Endodermal cell (in vitro differentiated cells): ENCODE measurements around the gene AQP9. TPM values are rescaled to one million over a fixed set of nuclear protein-coding genes. Genes with fewer than 3 reads are reported as not detected.

Experiments
- DNase-seq: peaks from one replicate; pipeline ENCODE4 v3.0.0-alpha.2; 2017
- H3K27ac ChIP-seq: 2 replicates; pipeline ENCODE4 v1.5.1; 2013; ENCODE audit warnings: mild to moderate bottlenecking, low read depth, low read length, moderate library complexity
- H3K27me3 ChIP-seq: 2 replicates; pipeline ENCODE4 v1.6.1; 2013; ENCODE audit warnings: mild to moderate bottlenecking, low read length, moderate library complexity; ENCODE audit not compliant: insufficient read depth, control insufficient read depth, poor library complexity, severe bottlenecking
- H3K36me3 ChIP-seq: 2 replicates; pipeline ENCODE4 v1.7.0; 2013; ENCODE audit warnings: mild to moderate bottlenecking, low read length, moderate library complexity; ENCODE audit not compliant: control insufficient read depth, insufficient read depth
- H3K4me1 ChIP-seq: one replicate; pipeline ENCODE4 v1.7.0; 2013; ENCODE audit warnings: low read length; ENCODE audit not compliant: control insufficient read depth, insufficient read depth
- H3K4me3 ChIP-seq: 2 replicates; pipeline ENCODE4 v1.5.1; 2013; ENCODE audit warnings: mild to moderate bottlenecking, low read length, moderate library complexity
- H3K9ac ChIP-seq: 2 replicates; pipeline ENCODE4 v1.6.1; 2013; ENCODE audit warnings: mild to moderate bottlenecking, low read length, moderate library complexity; ENCODE audit not compliant: poor library complexity, severe bottlenecking; ENCODE audit errors: extremely low read depth
- H3K9me3 ChIP-seq: 2 replicates; pipeline ENCODE4 v1.6.1; 2013; ENCODE audit warnings: mild to moderate bottlenecking, low read length, moderate library complexity; ENCODE audit not compliant: control insufficient read depth
- H3K27ac Mint-ChIP-seq: 2 replicates; pipeline ENCODE4 v1.8.0; 2020; ENCODE audit warnings: mixed read lengths
- H3K27me3 Mint-ChIP-seq: 2 replicates; pipeline ENCODE4 v1.8.0; 2021; ENCODE audit warnings: mild to moderate bottlenecking, mixed read lengths; ENCODE audit not compliant: insufficient read depth
- H3K36me3 Mint-ChIP-seq: 2 replicates; pipeline ENCODE4 v1.8.0; 2020; ENCODE audit warnings: low read depth, mixed read lengths
- H3K4me1 Mint-ChIP-seq: 2 replicates; pipeline ENCODE4 v1.8.0; 2020; ENCODE audit warnings: mixed read lengths
- H3K4me3 Mint-ChIP-seq: 2 replicates; pipeline ENCODE4 v1.8.0; 2020; ENCODE audit warnings: mild to moderate bottlenecking, moderate library complexity, mixed read lengths
- H3K9me3 Mint-ChIP-seq: 2 replicates; pipeline ENCODE4 v1.8.0; 2020; ENCODE audit warnings: mild to moderate bottlenecking, mixed read lengths
- CTCF ChIP-seq: fragments of 200-600 bp; sonication (generic); conservative IDR thresholded peaks from 2 replicates; pipeline ENCODE4 v1.5.0; 2021; ENCODE audit warnings: antibody characterized with exemption, mild to moderate bottlenecking
- WGBS, 2 experiments: methylation state at CpG; one replicate each; pipeline versions ENCODE4 v1.1.5 to v1.1.7; 2013; ENCODE audit warnings: missing lambda C conversion rate in 2 of 2, mixed read lengths in 1 of 2; ENCODE audit not compliant: insufficient coverage in 1 of 2, insufficient read length in 1 of 2; 5-methylcytosine and 5-hydroxymethylcytosine counted together
- total RNA-seq, 2 donors: library from RNA; stranded (reverse); fragmentation: NEBNext Ultra II Directional in 1 of 2; extraction: Animal tissue kit (Norgen Biotek cat#: 25700) in 1 of 2; gene quantifications; 2 replicates in 1 of 2; 3 replicates in 1 of 2; pipeline ENCODE4 v1.2.1, GENCODE V29; 2021

AQP9 gene
- total RNA-seq, 2 donors from 2014 or later: not detected

GRCh38 chr15:58200739-58201138 lies 62.6 kb downstream of the AQP9 start:
- Histone ChIP-seq H3K27me3 (no peaks in the 10 kb centered on the region), H3K9ac (no peak overlapping the region), H3K4me3 (no peak overlapping the region), H3K36me3 (no peaks in the 10 kb centered on the region), H3K4me1 (no peaks in the 10 kb centered on the region), H3K9me3 (no peaks in the 10 kb centered on the region), H3K27ac (no peak overlapping the region)
- Mint-ChIP-seq H3K27ac (no peak overlapping the region), H3K27me3 (peaks cover 7% of the 10 kb centered on the region), H3K36me3 (no peaks in the 10 kb centered on the region), H3K4me3 (no peak overlapping the region), H3K9me3 (peaks cover 7% of the 10 kb centered on the region), H3K4me1 (no peaks in the 10 kb centered on the region)
- 87 to 100% methylated on average over 4 to 7 of the region's 8 CpGs for WGBS, 2 experiments
- DNase-seq: no peak
- no peak for TF ChIP-seq CTCF

GRCh38 chr15:58201516-58201915 lies 63.3 kb downstream of the AQP9 start:
- Mint-ChIP-seq H3K27me3 (peaks cover 4% of the 10 kb centered on the region), H3K4me3 (no peak overlapping the region), H3K36me3 (no peaks in the 10 kb centered on the region), H3K4me1 (no peaks in the 10 kb centered on the region), H3K9me3 (peaks cover 2% of the 10 kb centered on the region), H3K27ac (no peak overlapping the region)
- H3K27me3 ChIP-seq: no peaks in the 10 kb centered on the region
- no peak overlapping the region for H3K27ac ChIP-seq
- no peaks in the 10 kb centered on the region for H3K36me3 ChIP-seq
- no peaks in the 10 kb centered on the region for H3K4me1 ChIP-seq
- no peak for TF ChIP-seq CTCF
- no peak overlapping the region for H3K9ac ChIP-seq
- no peak for DNase-seq
- H3K9me3 ChIP-seq: no peaks in the 10 kb centered on the region
- H3K4me3 ChIP-seq: no peak overlapping the region

DNA sequence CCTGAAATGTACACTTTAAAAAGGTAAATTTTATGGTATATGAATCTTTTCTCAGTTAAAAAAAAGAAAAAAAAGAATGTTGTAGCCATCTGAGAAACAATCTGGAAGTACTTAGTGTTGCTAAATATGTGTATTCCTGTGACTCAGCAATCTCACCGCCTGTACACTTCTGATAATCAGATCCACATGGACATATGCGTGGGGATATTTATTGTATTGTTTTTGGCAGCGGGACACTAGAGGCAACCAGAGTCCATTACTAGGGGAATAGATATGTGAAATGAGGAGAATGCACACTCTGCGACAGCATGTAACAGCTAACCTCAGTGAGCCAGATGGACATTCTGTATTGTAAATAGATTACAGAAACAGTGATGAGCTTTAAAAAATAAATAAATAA lies 65.4 kb downstream of the AQP9 start:
- no peaks in the 10 kb centered on the region for H3K27me3 ChIP-seq
- H3K4me3 ChIP-seq: no peak overlapping the region
- no peaks in the 10 kb centered on the region for H3K9me3 ChIP-seq
- no peaks in the 10 kb centered on the region for H3K36me3 ChIP-seq
- TF ChIP-seq CTCF: no peak
- H3K9ac ChIP-seq: no peak overlapping the region
- Mint-ChIP-seq H3K36me3 (no peaks in the 10 kb centered on the region), H3K4me1 (no peaks in the 10 kb centered on the region), H3K9me3 (no peaks in the 10 kb centered on the region), H3K27me3 (peaks cover 2% of the 10 kb centered on the region), H3K27ac (no peak overlapping the region), H3K4me3 (no peak overlapping the region)
- no peak overlapping the region for H3K27ac ChIP-seq
- H3K4me1 ChIP-seq: no peaks in the 10 kb centered on the region
- no peak for DNase-seq
- 92 to 96% methylated on average over 3 to 4 of the region's 4 CpGs for WGBS, 2 experiments
